ENCODE measurements around the gene EEF1G. TPM values are rescaled to one million over a fixed set of nuclear protein-coding genes. Genes with fewer than 3 reads are reported as not detected.

The EEF1G gene
- polyA plus RNA-seq, 4 donors = 2,022 to 2,343 (median 2,282) TPM

Other genes with a start within 250 kb of the EEF1G start
- gene ASRGL1, start 236.4 kb downstream of the EEF1G start, polyA plus RNA-seq (ENCODE audit: insufficient read length in 4 of 4) = 10 to 100 TPM; 43.2 to 74.6 (median 55.0) TPM
- gene SCGB1A1, start 154.9 kb downstream of the EEF1G start, polyA plus RNA-seq (ENCODE audit: insufficient read length in 4 of 4) = not detected
- gene AHNAK, start 27.1 kb downstream of the EEF1G start, polyA plus RNA-seq (ENCODE audit: insufficient read length in 4 of 4) = 100 to 1,000 TPM; 182 to 215 (median 196) TPM
- gene TUT1, start 17.6 kb upstream of the EEF1G start, polyA plus RNA-seq (ENCODE audit: insufficient read length in 4 of 4) = 10 to 100 TPM; 19.7 to 28.5 (median 22.7) TPM
- 10 to 100 TPM; 86.4 to 99.3 (median 90.3) TPM for gene MTA2, start 28.0 kb upstream of the EEF1G start, polyA plus RNA-seq (ENCODE audit: insufficient read length in 4 of 4)
- gene EML3, start 38.9 kb upstream of the EEF1G start, polyA plus RNA-seq (ENCODE audit: insufficient read length in 4 of 4) = 10 to 100 TPM; 25.9 to 46.8 (median 41.2) TPM
- gene ROM1, start 39.4 kb upstream of the EEF1G start, polyA plus RNA-seq (ENCODE audit: insufficient read length in 4 of 4) = 1 to 10 TPM; 2.8 to 4.8 (median 4.0) TPM
- gene B3GAT3, start 48.1 kb upstream of the EEF1G start, polyA plus RNA-seq (ENCODE audit: insufficient read length in 4 of 4) = 10 to 100 TPM; 21.3 to 44.9 (median 41.3) TPM
- gene GANAB, start 72.7 kb upstream of the EEF1G start, polyA plus RNA-seq (ENCODE audit: insufficient read length in 4 of 4) = 100 to 1,000 TPM; 373 to 393 (median 382) TPM
- 10 to 100 TPM; 18.3 to 23.9 (median 21.8) TPM for gene INTS5, start 79.4 kb upstream of the EEF1G start, polyA plus RNA-seq (ENCODE audit: insufficient read length in 4 of 4)
- gene C11orf98, start 91.3 kb upstream of the EEF1G start, polyA plus RNA-seq (ENCODE audit: insufficient read length in 4 of 4) = 10 to 100 TPM; 49.4 to 63.8 (median 57.8) TPM
- 1 to 10 TPM; 3.9 to 8.9 (median 6.2) TPM for gene CSKMT, start 91.4 kb upstream of the EEF1G start, polyA plus RNA-seq (ENCODE audit: insufficient read length in 4 of 4)
- 10 to 100 TPM in 2 of 4 donors, 1 to 10 TPM in 2; 7.7 to 13.9 (median 11.1) TPM for gene UQCC3, start 97.8 kb upstream of the EEF1G start, polyA plus RNA-seq (ENCODE audit: insufficient read length in 4 of 4)
- gene LBHD1, start 98.4 kb upstream of the EEF1G start, polyA plus RNA-seq (ENCODE audit: insufficient read length in 4 of 4) = 10 to 100 TPM in 1 of 4 donors, 1 to 10 TPM in 3; 5.3 to 12.9 (median 9.0) TPM
- gene UBXN1, start 105.2 kb upstream of the EEF1G start, polyA plus RNA-seq (ENCODE audit: insufficient read length in 4 of 4) = 100 to 1,000 TPM; 151 to 187 (median 174) TPM
- gene LRRN4CL, start 115.6 kb upstream of the EEF1G start, polyA plus RNA-seq (ENCODE audit: insufficient read length in 4 of 4) = 1 to 10 TPM in 3 of 4 donors, under 1 TPM in 1; 0.99 to 1.3 (median 1.1) TPM
- 10 to 100 TPM; 64.2 to 81.1 (median 72.0) TPM for gene BSCL2, start 133.5 kb upstream of the EEF1G start, polyA plus RNA-seq (ENCODE audit: insufficient read length in 4 of 4)
- gene GNG3, start 133.8 kb upstream of the EEF1G start, polyA plus RNA-seq (ENCODE audit: insufficient read length in 4 of 4) = 1 to 10 TPM; 1.4 to 3.8 (median 2.4) TPM
- 10 to 100 TPM; 75.9 to 91.8 (median 81.6) TPM for gene HNRNPUL2, start 153.6 kb upstream of the EEF1G start, polyA plus RNA-seq (ENCODE audit: insufficient read length in 4 of 4)
- gene TTC9C, start 154.6 kb upstream of the EEF1G start, polyA plus RNA-seq (ENCODE audit: insufficient read length in 4 of 4) = 10 to 100 TPM; 35.7 to 47.7 (median 42.8) TPM
- gene ZBTB3, start 180.3 kb upstream of the EEF1G start, polyA plus RNA-seq (ENCODE audit: insufficient read length in 4 of 4) = 1 to 10 TPM; 8.0 to 9.6 (median 8.5) TPM
- 100 to 1,000 TPM; 132 to 173 (median 146) TPM for gene POLR2G, start 187.7 kb upstream of the EEF1G start, polyA plus RNA-seq (ENCODE audit: insufficient read length in 4 of 4)
- gene TAF6L, start 197.5 kb upstream of the EEF1G start, polyA plus RNA-seq (ENCODE audit: insufficient read length in 4 of 4) = 10 to 100 TPM; 27.5 to 40.2 (median 37.2) TPM
- gene TMEM179B, start 213.5 kb upstream of the EEF1G start, polyA plus RNA-seq (ENCODE audit: insufficient read length in 4 of 4) = 10 to 100 TPM; 65.7 to 71.3 (median 67.2) TPM
- 10 to 100 TPM; 25.2 to 36.2 (median 29.6) TPM for gene TMEM223, start 218.1 kb upstream of the EEF1G start, polyA plus RNA-seq (ENCODE audit: insufficient read length in 4 of 4)
- gene NXF1, start 231.5 kb upstream of the EEF1G start, polyA plus RNA-seq (ENCODE audit: insufficient read length in 4 of 4) = 100 to 1,000 TPM; 108 to 134 (median 119) TPM

Measured in left renal cortex interstitium (tissue), 4 donors.